HG03196 (cell line): ENCODE measurements around the gene ASTN2.

Experiments used
- ATAC-seq: cut with Tn5 transposase; IDR thresholded peaks from one replicate; pipeline ENCODE4 v1.9.1; 2021; ENCODE audit not compliant: unreplicated experiment

The ASTN2 gene, protein sequence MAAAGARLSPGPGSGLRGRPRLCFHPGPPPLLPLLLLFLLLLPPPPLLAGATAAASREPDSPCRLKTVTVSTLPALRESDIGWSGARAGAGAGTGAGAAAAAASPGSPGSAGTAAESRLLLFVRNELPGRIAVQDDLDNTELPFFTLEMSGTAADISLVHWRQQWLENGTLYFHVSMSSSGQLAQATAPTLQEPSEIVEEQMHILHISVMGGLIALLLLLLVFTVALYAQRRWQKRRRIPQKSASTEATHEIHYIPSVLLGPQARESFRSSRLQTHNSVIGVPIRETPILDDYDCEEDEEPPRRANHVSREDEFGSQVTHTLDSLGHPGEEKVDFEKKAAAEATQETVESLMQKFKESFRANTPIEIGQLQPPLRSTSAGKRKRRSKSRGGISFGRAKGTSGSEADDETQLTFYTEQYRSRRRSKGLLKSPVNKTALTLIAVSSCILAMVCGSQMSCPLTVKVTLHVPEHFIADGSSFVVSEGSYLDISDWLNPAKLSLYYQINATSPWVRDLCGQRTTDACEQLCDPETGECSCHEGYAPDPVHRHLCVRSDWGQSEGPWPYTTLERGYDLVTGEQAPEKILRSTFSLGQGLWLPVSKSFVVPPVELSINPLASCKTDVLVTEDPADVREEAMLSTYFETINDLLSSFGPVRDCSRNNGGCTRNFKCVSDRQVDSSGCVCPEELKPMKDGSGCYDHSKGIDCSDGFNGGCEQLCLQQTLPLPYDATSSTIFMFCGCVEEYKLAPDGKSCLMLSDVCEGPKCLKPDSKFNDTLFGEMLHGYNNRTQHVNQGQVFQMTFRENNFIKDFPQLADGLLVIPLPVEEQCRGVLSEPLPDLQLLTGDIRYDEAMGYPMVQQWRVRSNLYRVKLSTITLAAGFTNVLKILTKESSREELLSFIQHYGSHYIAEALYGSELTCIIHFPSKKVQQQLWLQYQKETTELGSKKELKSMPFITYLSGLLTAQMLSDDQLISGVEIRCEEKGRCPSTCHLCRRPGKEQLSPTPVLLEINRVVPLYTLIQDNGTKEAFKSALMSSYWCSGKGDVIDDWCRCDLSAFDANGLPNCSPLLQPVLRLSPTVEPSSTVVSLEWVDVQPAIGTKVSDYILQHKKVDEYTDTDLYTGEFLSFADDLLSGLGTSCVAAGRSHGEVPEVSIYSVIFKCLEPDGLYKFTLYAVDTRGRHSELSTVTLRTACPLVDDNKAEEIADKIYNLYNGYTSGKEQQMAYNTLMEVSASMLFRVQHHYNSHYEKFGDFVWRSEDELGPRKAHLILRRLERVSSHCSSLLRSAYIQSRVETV (N-terminal part only)

DNA sequence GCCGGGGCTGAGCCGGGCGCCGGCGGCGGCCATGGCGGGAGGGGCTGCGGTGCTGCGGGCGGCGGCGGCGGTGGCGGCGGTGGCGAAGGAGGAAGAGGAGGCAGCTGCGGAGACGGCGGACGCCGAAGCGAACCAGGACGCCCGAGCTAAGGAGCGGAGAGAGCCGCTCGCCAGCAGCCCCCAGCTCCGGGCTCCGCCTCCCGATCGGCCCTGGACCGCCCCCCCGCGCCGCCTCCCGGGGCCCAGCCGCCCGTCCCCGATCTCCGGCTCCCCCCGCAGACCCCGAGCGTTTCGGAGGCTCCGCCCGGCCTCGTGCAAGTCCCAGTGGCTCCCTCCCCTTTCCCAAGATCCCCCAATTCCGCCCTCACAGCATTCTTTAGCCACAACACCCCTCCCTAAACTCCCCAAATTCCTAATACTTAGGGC lies at the start of gene ASTN2:
Gene ASTN2, minus strand, starts transcription at position 152 of the 426 bp plus-strand sequence. Its CDS starts 119 bp downstream, at position 33.
- ATAC-seq = no peak

DNA sequence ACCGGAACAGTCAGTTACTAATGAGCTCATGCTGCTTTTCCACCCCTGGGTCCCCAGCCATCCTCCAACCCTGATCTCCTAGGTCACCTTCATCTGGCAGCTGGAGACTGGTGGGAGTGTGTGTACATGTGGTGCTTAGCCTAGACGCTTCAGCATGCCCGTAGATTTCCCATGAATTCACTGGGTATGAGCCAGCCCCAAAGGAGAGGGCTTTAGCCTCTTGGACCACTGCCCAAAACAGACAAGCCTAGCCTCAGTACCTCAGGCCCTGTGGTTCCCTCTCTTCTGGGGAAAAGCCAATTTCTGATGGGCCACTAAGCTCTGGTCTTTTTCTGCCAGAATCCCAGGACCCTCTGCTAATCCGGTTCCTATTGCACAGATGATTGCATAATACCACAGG lies 48.0 kb upstream of the ASTN2 start:
- ATAC-seq = no peak

- no peak for ATAC-seq
Measured at GRCh38 chr9:117461386-117461785, 46.5 kb upstream of the ASTN2 start.

DNA sequence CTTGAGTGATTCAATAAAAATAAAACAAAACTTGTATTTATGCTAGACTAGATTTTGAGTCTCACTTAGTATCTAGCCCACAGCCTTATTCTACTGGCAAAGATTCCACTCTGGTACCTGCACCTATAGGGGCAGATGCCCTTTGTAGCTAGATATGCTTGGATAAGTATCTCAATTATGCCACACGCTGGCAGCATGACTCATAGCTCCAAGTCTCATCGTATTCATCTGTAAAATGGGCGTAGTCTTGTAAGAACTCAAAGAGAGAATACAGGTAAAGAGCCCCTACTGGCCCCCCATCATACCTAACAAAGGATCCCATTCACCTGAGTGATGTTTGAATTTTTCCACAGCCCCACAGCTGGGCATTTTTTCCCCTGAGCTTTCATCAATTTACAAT lies 45.9 kb upstream of the ASTN2 start:
- no peak for ATAC-seq

- ATAC-seq = no peak
Measured at GRCh38 chr9:117459913-117460312, 45.1 kb upstream of the ASTN2 start.

DNA sequence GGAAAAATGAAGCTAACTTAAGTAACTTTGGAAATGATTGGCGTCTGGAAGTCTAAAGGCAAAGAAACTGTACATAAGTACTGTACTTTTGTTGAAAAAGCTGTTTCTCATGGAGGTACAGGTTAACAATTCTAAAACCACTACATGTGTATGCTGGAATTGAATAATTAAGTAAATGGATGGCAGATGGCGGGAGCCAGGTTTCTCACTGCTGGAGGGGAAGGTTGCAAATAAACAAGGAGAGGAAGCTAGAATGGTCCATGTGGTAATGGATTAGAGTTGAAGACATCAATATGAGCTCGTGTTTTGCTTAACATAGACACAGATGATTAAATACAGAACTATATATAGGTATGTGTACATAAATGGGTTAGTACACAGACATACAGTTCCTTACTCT lies 43.2 kb upstream of the ASTN2 start:
- ATAC-seq = no peak

DNA sequence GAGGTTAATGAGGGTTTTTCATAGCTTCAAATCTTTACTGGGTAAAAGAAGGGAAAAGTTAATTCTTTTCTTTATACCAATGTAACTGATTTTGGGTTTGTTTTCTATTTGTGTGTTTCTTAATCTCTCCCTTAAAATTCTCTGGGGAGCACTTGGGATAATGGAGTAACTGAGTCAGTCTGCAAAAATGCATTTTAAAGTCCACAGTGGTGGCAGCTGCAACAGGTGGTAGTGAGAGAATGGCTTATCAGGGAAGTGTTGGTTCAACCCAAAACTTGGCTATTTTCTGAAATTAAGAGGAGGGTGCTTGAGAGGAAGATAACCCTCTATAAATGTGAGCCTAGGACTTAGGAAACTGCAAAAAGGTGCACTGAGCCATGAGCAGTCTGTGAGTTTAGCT lies 39.9 kb upstream of the ASTN2 start:
- ATAC-seq = no peak

GRCh38 chr9:117453737-117454136 lies 38.9 kb upstream of the ASTN2 start:
- no peak for ATAC-seq

DNA sequence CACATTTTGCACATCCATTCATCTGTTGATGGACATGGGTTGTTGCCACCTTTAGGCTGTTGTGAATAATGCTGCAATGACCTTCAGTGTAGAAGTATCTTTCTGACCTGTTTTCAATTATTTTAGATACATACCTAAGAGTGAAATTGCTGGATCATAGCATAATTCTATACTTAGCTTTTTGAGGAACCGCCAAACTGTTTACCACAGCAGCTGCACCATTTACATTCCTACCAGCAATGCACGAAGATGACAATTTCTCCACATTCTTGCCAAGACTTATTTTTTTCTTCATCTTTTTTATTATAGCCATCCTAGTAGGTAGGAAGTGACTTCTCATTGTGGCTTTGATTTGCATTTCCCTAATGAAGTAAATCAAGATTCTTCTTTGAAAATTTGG lies 36.5 kb upstream of the ASTN2 start:
- ATAC-seq = no peak

DNA sequence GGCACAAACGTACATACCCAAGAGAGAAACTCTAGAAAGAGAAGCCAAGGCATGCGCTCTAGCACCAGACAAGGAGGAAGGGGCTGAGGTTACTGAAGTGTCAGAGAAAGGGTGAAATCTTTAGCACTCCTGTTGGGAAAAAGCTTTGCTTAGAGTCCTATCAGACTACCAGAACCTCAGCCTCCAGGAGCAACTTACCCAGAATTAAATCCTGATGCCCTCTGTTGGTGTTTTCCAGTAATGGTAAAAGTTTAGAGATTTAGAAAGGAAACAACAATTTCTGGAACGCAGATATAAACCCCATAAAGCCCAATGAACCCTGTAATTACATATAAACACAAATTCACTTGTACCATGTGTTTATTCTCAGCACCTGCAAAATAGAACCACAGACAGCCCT lies 33.2 kb upstream of the ASTN2 start:
- no peak for ATAC-seq

DNA sequence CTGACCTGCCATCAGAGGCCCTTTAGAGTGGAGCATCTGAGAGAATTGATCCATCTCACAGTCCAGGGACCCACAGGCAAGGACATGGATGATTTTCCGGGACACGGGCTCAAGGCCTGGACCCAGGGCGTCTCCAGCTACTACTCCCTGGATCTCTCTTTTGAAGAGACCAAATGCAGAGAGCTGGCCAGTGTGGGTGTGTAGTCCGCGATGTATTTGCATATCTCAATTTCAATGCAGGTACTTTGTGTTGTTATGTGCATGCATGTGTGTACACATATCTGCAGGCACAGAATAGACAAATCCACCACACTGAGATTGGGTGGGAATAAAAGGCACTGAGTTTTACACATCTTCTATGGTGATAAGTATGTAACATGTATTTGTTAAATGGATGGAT lies 30.8 kb upstream of the ASTN2 start:
- ATAC-seq = no peak

- no peak for ATAC-seq
Measured at GRCh38 chr9:117444501-117444900, 29.6 kb upstream of the ASTN2 start.

- ATAC-seq = no peak
Measured at GRCh38 chr9:117437283-117437682, 22.4 kb upstream of the ASTN2 start.

GRCh38 chr9:117435630-117436261 lies 20.9 kb upstream of the ASTN2 start:
- ATAC-seq = no peak

GRCh38 chr9:117434566-117434965 lies 19.7 kb upstream of the ASTN2 start:
- ATAC-seq = no peak

GRCh38 chr9:117430813-117431212 lies 16.0 kb upstream of the ASTN2 start:
- ATAC-seq = no peak

- no peak for ATAC-seq
Measured at GRCh38 chr9:117427357-117427913, 12.6 kb upstream of the ASTN2 start.

- ATAC-seq = no peak
Measured at GRCh38 chr9:117425566-117425965, 10.7 kb upstream of the ASTN2 start.

DNA sequence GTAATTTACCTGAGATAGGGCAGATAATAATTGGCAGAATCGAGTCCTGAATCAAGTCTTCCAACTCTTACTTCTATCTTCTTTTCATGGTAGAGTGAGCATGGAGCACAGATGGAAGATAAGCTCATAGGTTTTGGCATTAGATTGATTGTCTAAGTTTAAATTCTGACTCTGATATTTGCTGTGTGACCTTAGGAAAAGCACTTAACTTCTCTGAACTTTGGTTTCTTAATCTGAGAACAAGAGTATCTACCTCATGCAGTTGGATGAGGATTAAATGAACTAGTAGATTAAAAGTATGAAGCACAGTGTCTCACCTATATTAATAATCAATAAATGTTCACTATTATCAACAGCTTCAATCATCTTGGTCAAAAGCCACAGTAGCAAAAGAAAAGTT lies 9.4 kb upstream of the ASTN2 start:
- no peak for ATAC-seq

DNA sequence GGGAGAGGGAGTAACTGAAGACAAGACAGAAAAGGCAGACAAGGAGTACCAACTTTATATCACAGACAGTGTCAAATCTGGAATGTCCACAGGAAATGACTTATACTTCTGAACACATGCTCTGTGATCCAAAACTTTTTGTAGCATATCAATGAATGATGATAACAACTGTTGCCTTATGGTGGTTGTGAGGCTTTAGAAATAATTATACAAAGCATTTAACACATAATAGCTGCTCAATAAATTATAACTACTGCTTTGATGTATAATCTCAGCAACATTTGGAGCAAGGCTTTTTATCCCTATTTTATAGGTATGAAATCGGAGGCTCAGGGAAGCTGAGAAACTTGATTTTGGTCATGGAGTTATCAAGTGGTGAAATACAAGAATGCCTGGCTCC lies 3.3 kb upstream of the ASTN2 start:
- no peak for ATAC-seq
